H1 (cell line): ENCODE results near the gene CDCA4.

Experiments used
- BRCA1 ChIP-seq: IDR thresholded peaks from 2 replicates; pipeline ENCODE4 v1.6.1; 2012; ENCODE audit warnings: low read depth, low read length, improper control_type of control experiment
- CREB1 ChIP-seq: IDR thresholded peaks from 2 replicates; pipeline ENCODE4 v1.6.1; 2012; ENCODE audit warnings: inconsistent platforms
- EZH2 ChIP-seq: fragments of 200-600 bp; sonication (generic); IDR thresholded peaks from 2 replicates; pipeline ENCODE4 v1.7.1; 2012; ENCODE audit warnings: low read depth, mild to moderate bottlenecking, moderate library complexity, low read length, inconsistent platforms; ENCODE audit not compliant: severe bottlenecking
- GABPA ChIP-seq: IDR thresholded peaks from 2 replicates; pipeline ENCODE4 v1.6.1; 2011; ENCODE audit warnings: mild to moderate bottlenecking, low read length, moderate library complexity, borderline replicate concordance; ENCODE audit not compliant: insufficient read depth
- GTF2F1 ChIP-seq: IDR thresholded peaks from 2 replicates; pipeline ENCODE4 v1.6.1; 2012; ENCODE audit warnings: low read depth, low read length, improper control_type of control experiment, borderline replicate concordance
- POLR2A ChIP-seq, 2 experiments: IDR thresholded peaks; 1 replicate in 1 of 2; 2 replicates in 1 of 2; pipeline ENCODE4 v1.6.1; 2011; ENCODE audit warnings: low read depth in 2 of 2, low read length in 2 of 2, mild to moderate bottlenecking in 2 of 2; ENCODE audit errors: control extremely low read depth in 1 of 2
- RFX5 ChIP-seq: IDR thresholded peaks from 2 replicates; pipeline ENCODE4 v1.6.1; 2011; ENCODE audit warnings: low read depth, low read length, improper control_type of control experiment, borderline replicate concordance
- RXRA ChIP-seq: IDR thresholded peaks from 2 replicates; pipeline ENCODE4 v1.6.1; 2011; ENCODE audit warnings: low read depth, mild to moderate bottlenecking, low read length, moderate library complexity; ENCODE audit not compliant: insufficient read depth
- TF ChIP-seq, protein P1 (sequence below), 3 experiments: IDR thresholded peaks; 1 replicate in 2 of 3; 2 replicates in 1 of 3; pipeline versions ENCODE4 v1.5.1 to v1.6.1; 2011; ENCODE audit warnings: low read length in 3 of 3, mild to moderate bottlenecking in 3 of 3, inconsistent platforms in 2 of 3, low read depth in 1 of 3, moderate library complexity in 1 of 3; ENCODE audit not compliant: insufficient read depth in 1 of 3; ENCODE audit errors: control extremely low read depth in 1 of 3
- TF ChIP-seq, protein P2 (sequence below): IDR thresholded peaks from 2 replicates; pipeline ENCODE4 v1.6.1; 2011; ENCODE audit warnings: low read length, improper control_type of control experiment
- TF ChIP-seq, protein P3 (sequence below): IDR thresholded peaks from 2 replicates; pipeline ENCODE4 v1.6.1; 2012; ENCODE audit warnings: inconsistent platforms
- TF ChIP-seq, protein P4 (sequence below): IDR thresholded peaks from 2 replicates; pipeline ENCODE4 v1.6.1; 2012; ENCODE audit warnings: inconsistent platforms

DNA sequence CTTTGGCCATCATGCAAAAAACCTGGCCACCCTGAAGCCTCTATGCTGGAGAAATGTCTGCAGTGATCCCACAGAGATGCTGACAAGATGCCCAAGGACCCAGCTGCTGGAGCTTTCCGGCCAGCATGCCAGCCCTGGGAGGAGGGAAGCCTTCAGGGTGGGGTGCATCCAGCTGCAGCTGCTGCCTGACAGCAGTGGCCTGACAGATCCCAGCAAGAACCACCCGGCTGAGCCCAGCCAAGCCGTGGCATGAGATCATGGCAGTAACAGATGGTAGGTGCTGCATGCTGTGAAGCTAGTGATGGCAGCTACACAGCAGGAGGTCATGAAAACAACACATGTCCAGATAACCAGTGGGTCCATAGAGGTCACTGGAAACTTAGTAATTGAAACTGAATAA is 21.5 kb downstream of the CDCA4 start:
- TF ChIP-seq, protein P1, sequence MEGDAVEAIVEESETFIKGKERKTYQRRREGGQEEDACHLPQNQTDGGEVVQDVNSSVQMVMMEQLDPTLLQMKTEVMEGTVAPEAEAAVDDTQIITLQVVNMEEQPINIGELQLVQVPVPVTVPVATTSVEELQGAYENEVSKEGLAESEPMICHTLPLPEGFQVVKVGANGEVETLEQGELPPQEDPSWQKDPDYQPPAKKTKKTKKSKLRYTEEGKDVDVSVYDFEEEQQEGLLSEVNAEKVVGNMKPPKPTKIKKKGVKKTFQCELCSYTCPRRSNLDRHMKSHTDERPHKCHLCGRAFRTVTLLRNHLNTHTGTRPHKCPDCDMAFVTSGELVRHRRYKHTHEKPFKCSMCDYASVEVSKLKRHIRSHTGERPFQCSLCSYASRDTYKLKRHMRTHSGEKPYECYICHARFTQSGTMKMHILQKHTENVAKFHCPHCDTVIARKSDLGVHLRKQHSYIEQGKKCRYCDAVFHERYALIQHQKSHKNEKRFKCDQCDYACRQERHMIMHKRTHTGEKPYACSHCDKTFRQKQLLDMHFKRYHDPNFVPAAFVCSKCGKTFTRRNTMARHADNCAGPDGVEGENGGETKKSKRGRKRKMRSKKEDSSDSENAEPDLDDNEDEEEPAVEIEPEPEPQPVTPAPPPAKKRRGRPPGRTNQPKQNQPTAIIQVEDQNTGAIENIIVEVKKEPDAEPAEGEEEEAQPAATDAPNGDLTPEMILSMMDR (IDR thresholded peaks at IDR 0.05; ENCODE audit: control extremely low read depth in 1 of 3, insufficient read depth in 1 of 3, low read depth in 1 of 3, low read length in 3 of 3), result no peak
- TF ChIP-seq, protein P2, sequence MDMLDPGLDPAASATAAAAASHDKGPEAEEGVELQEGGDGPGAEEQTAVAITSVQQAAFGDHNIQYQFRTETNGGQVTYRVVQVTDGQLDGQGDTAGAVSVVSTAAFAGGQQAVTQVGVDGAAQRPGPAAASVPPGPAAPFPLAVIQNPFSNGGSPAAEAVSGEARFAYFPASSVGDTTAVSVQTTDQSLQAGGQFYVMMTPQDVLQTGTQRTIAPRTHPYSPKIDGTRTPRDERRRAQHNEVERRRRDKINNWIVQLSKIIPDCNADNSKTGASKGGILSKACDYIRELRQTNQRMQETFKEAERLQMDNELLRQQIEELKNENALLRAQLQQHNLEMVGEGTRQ, result no peak
- TF ChIP-seq, protein P3, sequence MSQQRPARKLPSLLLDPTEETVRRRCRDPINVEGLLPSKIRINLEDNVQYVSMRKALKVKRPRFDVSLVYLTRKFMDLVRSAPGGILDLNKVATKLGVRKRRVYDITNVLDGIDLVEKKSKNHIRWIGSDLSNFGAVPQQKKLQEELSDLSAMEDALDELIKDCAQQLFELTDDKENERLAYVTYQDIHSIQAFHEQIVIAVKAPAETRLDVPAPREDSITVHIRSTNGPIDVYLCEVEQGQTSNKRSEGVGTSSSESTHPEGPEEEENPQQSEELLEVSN, result no peak
- TF ChIP-seq RFX5, result no peak
- no peak for TF ChIP-seq CREB1
- no peak for TF ChIP-seq BRCA1
- no peak for TF ChIP-seq POLR2A (IDR thresholded peaks at IDR 0.05; ENCODE audit: control extremely low read depth in 1 of 2, low read depth in 2 of 2, low read length in 2 of 2)
- TF ChIP-seq EZH2, result no peak
- no peak for TF ChIP-seq GABPA
- TF ChIP-seq RXRA, result no peak
- TF ChIP-seq, protein P4, sequence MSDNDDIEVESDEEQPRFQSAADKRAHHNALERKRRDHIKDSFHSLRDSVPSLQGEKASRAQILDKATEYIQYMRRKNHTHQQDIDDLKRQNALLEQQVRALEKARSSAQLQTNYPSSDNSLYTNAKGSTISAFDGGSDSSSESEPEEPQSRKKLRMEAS, result no peak
- no peak for TF ChIP-seq GTF2F1
